PC-9 (cell line): ENCODE measurements around the gene KRTAP2-1.
"Not testable (repeated sequence)": the region's sequence is repeated elsewhere in the genome, so short reads cannot be mapped to it uniquely, and the experiment has no call there.

Experiments used
- EZH2 ChIP-seq: fragments of 200-600 bp; sonication (generic); IDR thresholded peaks from 2 replicates; pipeline ENCODE4 v1.8.0; 2017; ENCODE audit warnings: antibody characterized with exemption, low read depth
- TF ChIP-seq, protein P1 (sequence below): fragments of 200-600 bp; sonication (generic); conservative IDR thresholded peaks from 2 replicates; pipeline ENCODE4 v1.6.1; 2017; ENCODE audit warnings: mixed run types, antibody characterized with exemption, mild to moderate bottlenecking, moderate library complexity

GRCh38 chr17:41040783-41041571 lies 6.1 kb downstream of the KRTAP2-1 start, which contains the start of gene KRTAP1-1:
- TF ChIP-seq, protein P1, sequence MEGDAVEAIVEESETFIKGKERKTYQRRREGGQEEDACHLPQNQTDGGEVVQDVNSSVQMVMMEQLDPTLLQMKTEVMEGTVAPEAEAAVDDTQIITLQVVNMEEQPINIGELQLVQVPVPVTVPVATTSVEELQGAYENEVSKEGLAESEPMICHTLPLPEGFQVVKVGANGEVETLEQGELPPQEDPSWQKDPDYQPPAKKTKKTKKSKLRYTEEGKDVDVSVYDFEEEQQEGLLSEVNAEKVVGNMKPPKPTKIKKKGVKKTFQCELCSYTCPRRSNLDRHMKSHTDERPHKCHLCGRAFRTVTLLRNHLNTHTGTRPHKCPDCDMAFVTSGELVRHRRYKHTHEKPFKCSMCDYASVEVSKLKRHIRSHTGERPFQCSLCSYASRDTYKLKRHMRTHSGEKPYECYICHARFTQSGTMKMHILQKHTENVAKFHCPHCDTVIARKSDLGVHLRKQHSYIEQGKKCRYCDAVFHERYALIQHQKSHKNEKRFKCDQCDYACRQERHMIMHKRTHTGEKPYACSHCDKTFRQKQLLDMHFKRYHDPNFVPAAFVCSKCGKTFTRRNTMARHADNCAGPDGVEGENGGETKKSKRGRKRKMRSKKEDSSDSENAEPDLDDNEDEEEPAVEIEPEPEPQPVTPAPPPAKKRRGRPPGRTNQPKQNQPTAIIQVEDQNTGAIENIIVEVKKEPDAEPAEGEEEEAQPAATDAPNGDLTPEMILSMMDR, result not testable (repeated sequence)
- not testable (repeated sequence) for TF ChIP-seq EZH2
